ENCODE data around the gene ACSL1.

- no peak for TF ChIP-seq CTCF (conservative IDR thresholded peaks at IDR 0.05; ENCODE audit: low read depth, low read length)
- no peak for TF ChIP-seq EZH2 (IDR thresholded peaks at IDR 0.05; ENCODE audit: low read length, unreplicated experiment)
Measured at GRCh38 chr4:184822356-184822755, 3.4 kb downstream of the ACSL1 start.
